Measurements from ENCODE around the gene VAV2. TPM values are rescaled to one million over a fixed set of nuclear protein-coding genes. Genes with fewer than 3 reads are reported as not detected.
"Not testable (repeated sequence)": the region's sequence is repeated elsewhere in the genome, so short reads cannot be mapped to it uniquely, and the experiment has no call there.

The VAV2 gene
- total RNA-seq, 1 donor from 2014 or later = 12.8 TPM

GRCh38 chr9:133996531-133997520, 4.7 kb upstream of the VAV2 start:
- no peak for DNase-seq (ENCODE audit: low spot score)

DNA sequence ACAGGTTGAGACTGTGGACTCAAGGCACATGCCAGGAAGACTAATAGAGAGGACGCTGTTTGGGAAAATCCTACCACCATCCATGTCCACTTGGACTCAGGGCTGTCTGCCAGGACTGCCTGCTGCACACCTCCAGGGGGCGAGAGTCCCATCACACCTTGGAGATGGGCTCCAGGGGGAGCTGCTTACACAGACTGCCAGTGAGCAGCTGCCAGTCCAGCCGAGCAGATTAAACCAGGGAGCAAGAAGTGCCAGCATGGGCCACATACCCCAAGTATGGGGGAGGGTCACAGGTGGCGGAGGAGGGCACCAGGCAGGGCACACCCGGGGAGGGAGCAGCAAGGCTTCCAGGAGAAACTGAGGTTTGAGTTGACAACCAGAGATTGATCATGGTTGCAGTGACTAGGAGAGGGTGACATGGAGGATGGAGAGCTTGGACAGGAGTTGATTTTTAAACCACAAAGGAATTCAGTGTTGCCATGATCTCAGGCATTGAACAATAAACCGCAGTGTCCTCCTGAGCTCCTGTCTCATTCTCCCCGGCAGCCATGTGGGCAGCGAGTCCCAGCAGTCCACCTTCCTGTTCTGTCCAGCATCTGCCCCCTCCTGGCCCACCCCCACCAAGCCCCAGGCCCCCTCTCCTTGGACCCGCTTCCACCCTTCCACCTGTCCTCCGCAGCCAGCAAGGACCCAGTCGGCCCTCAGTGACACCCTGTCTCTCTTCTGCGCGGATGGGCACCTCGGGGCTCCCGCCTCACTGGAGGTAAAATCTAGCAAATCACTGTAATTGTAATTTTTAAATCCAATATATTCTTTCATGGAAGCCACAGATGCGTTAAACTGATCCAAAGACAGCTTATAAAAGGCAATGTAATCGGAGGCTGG, 3.1 kb upstream of the VAV2 start:
- DNase-seq (ENCODE audit: low spot score) = no peak

DNA sequence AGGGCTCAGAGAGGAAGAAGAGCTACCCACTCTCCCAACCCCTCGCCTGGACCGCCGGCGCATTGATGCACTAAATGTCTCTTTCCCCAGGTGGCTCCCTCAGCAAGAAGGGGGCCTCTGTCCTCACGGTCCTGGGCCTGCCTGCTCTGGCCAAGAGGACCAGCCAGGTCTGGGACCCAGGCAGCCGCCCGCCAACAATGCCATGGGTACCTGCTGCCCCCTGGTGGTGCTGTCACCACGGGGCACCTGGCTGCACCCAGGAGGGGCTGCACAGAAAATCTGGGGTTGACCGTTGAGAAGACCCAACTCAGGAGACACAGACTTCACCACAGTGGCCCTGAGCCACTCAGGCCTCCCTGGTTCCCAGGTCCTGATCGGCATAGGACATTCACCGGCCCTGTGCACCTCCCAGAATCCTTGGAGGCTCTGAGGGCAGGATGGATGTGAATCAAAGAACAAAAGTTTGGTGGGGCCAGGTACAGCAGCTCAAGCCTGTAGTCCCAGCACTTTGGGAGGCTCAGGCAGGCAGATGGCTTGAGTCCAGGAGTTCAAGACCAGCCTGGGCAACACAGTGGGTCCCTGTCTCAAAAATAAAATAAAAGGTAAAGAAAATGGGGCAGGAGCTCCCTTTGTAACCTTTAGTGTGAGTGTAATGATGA, 2.4 kb upstream of the VAV2 start:
- DNase-seq (ENCODE audit: low spot score) = peak; percentile 76

DNA sequence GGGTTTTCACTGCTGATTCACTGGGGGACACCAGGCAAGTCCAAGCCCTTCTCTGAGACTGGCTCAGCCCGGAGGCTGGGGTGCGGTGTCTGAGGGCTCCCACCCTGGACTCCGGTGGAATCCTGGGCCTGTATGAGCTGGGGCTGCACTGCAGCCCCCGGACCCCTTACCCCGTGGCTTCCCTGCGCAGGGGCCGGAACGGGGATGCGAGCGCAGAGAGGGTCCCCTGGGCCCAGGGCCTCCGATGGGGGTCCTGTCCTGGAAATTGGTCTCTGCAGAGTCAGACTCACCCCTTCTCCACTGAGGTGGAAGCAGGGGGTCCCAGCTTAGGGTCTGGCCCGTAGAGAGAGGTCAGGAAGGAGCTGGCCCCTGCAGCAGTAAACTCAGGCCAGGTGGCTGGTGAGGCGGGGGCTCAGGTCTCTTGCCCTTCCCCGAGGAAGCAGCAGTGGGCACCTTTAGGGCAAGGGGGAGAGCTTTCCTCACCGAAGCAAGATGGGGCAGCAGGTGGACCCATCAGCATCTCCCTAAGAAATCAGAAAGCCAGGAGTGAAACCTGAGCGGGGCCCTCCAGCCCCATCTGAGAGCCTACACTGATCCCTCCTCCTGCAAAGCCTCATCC, 1.6 kb upstream of the VAV2 start:
- DNase-seq (ENCODE audit: low spot score) = no peak

DNA sequence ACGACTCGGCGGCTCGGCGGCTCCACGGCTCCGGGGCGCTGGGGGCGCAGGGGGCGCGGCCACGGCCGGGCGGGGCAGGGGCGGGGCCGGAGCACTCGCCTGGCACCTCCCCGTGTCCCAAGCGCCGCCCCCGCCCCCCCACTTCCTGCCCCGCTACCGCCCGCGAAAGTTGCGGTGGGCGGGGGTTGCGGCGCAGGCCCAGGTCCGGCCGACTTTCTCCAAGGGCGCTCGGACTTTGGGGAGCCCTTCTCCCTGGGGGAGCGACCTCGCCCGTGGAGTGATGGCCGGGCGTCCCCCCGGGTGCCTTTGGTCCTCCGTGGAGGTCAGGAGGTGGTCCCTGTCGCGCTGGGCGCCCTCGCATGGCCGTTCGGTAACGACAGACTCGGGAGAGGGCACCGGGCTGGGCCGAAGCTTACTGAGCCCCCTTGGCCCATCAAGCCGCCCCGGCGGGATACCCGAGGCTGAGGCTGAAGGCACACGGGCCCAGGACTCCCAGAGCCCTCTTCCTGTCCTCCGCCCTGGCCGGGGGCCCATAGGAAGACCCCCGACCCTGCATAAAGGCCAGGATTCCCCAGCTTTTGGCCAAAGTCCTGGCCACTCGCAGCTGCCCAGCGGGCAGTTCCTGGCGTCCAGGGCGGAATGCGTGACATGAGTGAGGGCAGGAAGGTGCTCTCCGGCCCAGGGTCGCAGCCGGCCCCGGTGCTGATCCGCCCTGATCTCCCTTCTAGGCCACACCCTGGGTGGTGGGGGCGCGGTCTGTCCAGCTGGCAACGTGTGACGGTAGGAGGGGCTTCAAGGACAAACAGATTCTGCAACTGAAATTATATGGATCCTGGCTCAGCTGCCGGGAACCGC, 883 bp upstream of the VAV2 start:
- DNase-seq (ENCODE audit: low spot score) = peak; percentile 90

- no peak for DNase-seq (ENCODE audit: low spot score)
Measured at GRCh38 chr9:133991214-133991921, 756 bp downstream of the VAV2 start.

- peak; percentile 71 for DNase-seq (ENCODE audit: low spot score)
Measured at GRCh38 chr9:133990366-133991213, 1.5 kb downstream of the VAV2 start.

GRCh38 chr9:133989625-133990365, 2.3 kb downstream of the VAV2 start:
- no peak for DNase-seq (ENCODE audit: low spot score)

- not testable (repeated sequence) for DNase-seq (ENCODE audit: low spot score)
Measured at GRCh38 chr9:133988771-133989170, 3.4 kb downstream of the VAV2 start.

DNA sequence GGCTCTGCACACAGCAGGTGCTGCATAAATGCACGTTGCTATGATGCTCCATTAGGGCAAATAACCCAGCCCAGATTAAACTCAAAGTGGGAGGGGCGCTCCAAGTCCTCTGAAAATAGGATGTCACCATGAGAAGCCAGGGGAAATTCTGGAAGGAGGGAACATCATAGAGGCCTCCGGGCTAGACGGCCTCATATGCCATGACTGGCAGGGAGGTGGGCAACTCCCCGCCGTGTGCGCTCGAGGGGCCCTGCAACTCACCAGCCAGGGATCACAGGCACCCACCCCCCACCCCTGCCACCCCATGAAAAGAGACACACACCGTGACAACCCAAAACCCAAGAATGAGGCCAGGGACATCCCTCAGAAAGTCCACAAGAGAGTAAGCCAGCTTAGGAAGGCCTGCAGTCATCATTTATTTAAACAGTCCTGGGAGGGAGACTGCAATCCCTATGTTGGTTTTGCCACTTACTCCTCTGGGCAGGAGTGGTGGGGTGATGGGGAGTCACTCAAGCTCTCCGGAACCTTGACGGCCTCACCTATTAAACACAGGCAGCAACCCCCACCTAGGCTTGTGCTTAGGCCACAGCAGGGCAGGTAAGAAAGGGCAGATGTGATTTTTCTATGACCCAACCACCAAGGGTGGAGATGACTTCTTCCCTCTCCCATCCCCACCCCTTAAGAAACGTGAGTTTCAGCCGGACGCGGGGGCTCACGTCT, 4.0 kb downstream of the VAV2 start:
- DNase-seq (ENCODE audit: low spot score) = no peak

DNA sequence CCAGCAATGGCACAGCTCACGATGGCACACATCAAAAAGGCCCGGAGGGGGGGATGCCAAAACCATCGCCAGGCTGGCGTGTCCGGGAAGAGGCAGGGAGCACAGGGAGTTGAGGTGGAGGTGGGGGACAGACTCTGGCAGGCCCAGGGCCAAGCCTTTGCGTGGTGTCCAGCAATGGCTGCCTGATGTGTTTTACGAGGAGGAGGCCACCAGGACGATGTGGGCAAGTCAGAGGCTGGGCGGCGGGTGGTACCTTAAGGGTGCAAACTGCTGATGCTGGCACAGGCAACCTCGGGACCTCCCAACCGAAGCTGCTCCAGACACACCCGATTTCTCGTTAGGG, 4.7 kb downstream of the VAV2 start:
- no peak for DNase-seq (ENCODE audit: low spot score)

- no peak for DNase-seq (ENCODE audit: low spot score)
Measured at GRCh38 chr9:133986774-133987445, 5.2 kb downstream of the VAV2 start.

- DNase-seq (ENCODE audit: low spot score) = no peak
Measured at GRCh38 chr9:133986061-133986460, 6.1 kb downstream of the VAV2 start.

- DNase-seq (ENCODE audit: low spot score) = no peak
Measured at GRCh38 chr9:133982971-133983720, 9.0 kb downstream of the VAV2 start.

DNA sequence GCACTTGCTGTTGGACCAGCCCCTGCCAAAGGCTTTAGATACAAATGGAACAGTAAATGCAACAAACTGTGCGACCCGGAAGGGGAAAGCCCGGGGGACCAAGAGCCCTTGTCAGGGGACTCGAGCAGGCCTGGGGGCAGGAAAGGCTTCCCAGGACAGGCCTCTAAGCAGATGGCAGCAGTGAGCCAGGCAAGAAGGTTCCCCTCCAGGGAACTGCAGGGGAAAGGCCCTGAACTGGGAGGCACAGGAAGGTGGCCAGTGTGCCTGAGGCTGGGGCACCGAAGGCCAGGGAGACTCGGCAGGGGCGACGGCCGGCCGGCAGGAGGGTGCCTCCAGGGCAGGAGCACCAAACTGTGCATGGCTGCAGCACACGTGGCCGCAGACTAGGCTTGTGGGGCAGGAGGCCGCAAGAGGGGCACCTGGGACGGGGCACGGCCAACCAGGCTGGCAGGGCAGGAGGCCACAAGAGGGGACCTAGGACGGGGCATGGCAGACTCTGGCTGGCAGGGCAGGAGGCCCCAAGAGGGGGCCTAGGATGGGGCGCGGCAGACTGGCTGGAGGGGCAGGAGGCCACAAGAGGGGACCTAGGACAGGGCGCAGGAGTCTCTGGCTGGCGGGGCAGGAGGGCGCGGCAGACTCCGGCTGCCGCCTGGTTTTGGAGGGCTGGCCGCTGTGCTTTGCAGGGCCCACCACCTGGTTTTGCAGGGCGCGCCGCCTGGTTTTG, 10.0 kb downstream of the VAV2 start:
- DNase-seq (ENCODE audit: low spot score) = no peak

DNA sequence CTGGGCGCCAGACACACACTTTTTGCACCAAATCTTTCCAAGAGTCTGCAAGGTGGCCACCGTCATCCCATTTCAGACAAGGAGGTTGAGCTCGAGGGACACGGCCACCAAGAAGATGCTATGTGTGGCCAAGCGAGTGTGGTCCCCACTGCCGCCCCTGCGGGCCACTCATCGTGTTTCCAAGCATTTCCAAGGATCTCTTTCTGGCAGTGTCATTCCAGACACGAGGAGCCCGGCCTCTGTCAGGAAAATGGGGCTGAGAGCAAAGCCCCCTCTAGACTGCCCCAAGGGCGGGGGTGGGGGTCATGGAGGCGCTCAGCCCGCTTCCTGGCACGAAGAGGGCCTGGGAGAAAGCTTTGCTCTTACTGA, 10.6 kb downstream of the VAV2 start:
- DNase-seq (ENCODE audit: low spot score) = no peak
